Activated CD4-positive, alpha-beta memory T cell treated with anti-CD3 and anti-CD28 coated beads, Interleukin-2, amount 10 ng/mL, durations not matched to agents 7 days and 5 days (primary cell): ENCODE results near the gene CFAP99. TPM values are rescaled to one million over a fixed set of nuclear protein-coding genes. Genes with fewer than 3 reads are reported as not detected.

Experiments
- CTCF ChIA-PET: fragments of 350-600 bp; sonication (Branson Sonifier 250); formaldehyde crosslinking; loops from one replicate; lab custom pipeline; 2021; ENCODE audit warnings: antibody characterized with exemption, inconsistent platforms; lab: Charles Lee
- POLR2A ChIA-PET: fragments of 350-600 bp; sonication (Branson Sonifier 250); formaldehyde crosslinking; loops from one replicate; lab custom pipeline; 2021; ENCODE audit warnings: antibody characterized with exemption; lab: Charles Lee
- DNase-seq: peaks from one replicate; pipeline ENCODE4 v3.0.0-alpha.2; 2020
- H3K27ac Mint-ChIP-seq: one replicate; pipeline ENCODE4 v1.8.0; 2021; ENCODE audit warnings: mild to moderate bottlenecking, mixed read lengths
- H3K27me3 Mint-ChIP-seq: one replicate; pipeline ENCODE4 v1.8.0; 2021; ENCODE audit warnings: mixed read lengths
- H3K36me3 Mint-ChIP-seq: one replicate; pipeline ENCODE4 v1.8.0; 2021; ENCODE audit warnings: low read depth, mixed read lengths
- H3K4me1 Mint-ChIP-seq: one replicate; pipeline ENCODE4 v1.8.0; 2021; ENCODE audit warnings: mixed read lengths
- H3K4me3 Mint-ChIP-seq: one replicate; pipeline ENCODE4 v1.8.0; 2021; ENCODE audit warnings: mild to moderate bottlenecking, mixed read lengths
- H3K9me3 Mint-ChIP-seq: one replicate; pipeline ENCODE4 v1.8.0; 2021; ENCODE audit warnings: mixed read lengths
- total RNA-seq, 2 experiments: library from RNA; stranded (reverse); gene quantifications; one replicate each; pipeline ENCODE4 v1.2.3, GENCODE V29; 2021

The CFAP99 gene
- total RNA-seq, 2 experiments from 2014 or later, result 0.08 TPM

DNA sequence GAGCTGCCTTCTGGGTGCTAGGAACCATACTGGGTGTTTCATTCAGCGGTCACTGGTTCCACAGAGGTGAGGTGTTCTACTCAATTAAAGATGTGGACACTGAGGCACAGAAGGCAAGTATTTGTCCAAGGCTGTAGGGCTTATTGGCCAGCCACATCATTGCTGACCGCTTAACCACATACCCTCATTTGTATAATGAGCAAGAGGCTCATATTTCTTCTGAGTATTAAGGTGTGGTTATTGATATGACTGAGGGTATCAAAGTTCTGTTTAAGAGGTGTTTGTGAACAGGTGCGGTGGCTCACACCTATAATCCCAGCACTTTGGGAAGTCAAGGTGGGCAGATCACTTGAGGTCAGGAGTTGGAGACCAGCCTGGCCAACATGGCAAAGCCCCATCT is 64.5 kb downstream of the CFAP99 start:
- peaks cover 94% of the 10 kb centered on the region for H3K4me1 Mint-ChIP-seq
- POLR2A ChIA-PET, result interaction anchor here (0.6 to 8.3 kb wide), 6 partner anchors 9 to 452 kb away, joined by 3 to 155 read pairs (median 3); partner anchors contain the start of genes MXD4 and RNF4
- no peaks in the 10 kb centered on the region for H3K9me3 Mint-ChIP-seq
- peaks cover 46% of the 10 kb centered on the region for H3K36me3 Mint-ChIP-seq
- CTCF ChIA-PET, result interaction anchor here (5.1 kb wide), 1 partner anchor 14 kb away, joined by 36 read pairs; the partner anchor contains the start of gene RNF4
- H3K27ac Mint-ChIP-seq, result peak overlapping the region; percentile 38
- no peaks in the 10 kb centered on the region for H3K27me3 Mint-ChIP-seq
- no peak for DNase-seq
- no peak overlapping the region for H3K4me3 Mint-ChIP-seq

DNA sequence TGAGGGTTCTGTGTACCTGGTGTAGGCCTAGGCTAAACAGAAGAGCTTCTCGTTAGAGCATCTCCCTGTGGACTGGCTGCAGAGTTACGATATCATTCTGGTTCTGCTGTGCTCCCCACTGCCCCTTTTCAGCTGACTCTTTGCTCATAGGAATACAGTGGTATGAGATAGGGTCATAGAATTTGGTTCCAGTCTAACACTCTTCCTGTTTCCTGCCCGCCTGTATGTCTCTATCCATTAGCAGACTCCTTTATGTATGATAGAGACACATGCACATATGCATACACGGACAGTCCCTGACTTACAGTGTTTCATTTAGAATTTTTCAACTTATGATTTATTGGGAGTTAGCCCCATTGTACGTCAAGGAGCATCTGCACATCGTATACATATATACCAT is 65.4 kb downstream of the CFAP99 start:
- DNase-seq, result no peak
- CTCF ChIA-PET, result interaction anchor here (1.7 to 5.1 kb wide), 2 partner anchors 15 to 264 kb away, joined by 6 to 36 read pairs; partner anchors contain the start of gene RNF4
- peaks cover 89% of the 10 kb centered on the region for H3K4me1 Mint-ChIP-seq
- no peak overlapping the region for H3K4me3 Mint-ChIP-seq
- peaks cover 37% of the 10 kb centered on the region for H3K36me3 Mint-ChIP-seq
- H3K9me3 Mint-ChIP-seq, result no peaks in the 10 kb centered on the region
- no peaks in the 10 kb centered on the region for H3K27me3 Mint-ChIP-seq
- peak overlapping the region; percentile 79 for H3K27ac Mint-ChIP-seq
- POLR2A ChIA-PET, result interaction anchor here (1.6 to 8.3 kb wide), 3 partner anchors 10 to 222 kb away, joined by 4 to 155 read pairs (median 9); partner anchors contain the start of genes MXD4 and RNF4

DNA sequence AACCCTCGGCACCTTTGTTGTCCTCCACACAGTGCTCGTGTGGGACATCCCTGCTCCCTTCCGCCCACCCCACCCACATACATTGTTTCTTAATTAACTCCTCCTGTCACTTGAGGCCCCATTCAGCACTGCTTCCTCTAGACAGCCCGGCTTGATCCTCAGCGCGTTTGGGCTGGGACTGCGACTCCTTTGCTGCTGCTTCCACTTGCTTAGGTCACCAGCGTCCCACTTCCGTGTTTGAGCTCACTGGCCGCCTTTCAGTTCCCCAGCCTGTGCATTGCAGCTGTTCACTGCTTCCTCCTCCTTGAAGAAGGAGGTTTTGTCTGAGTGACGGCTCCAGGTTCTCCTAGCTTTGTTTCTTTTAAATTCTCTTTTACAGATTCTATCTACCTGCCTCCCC is 66.2 kb downstream of the CFAP99 start:
- POLR2A ChIA-PET, result interaction anchor here (0.8 to 8.3 kb wide), 11 partner anchors 10 to 328 kb away, joined by 3 to 155 read pairs (median 4); partner anchors contain the start of genes CFAP99, FAM193A, HAUS3 and MXD4
- Mint-ChIP-seq H3K27me3 (no peaks in the 10 kb centered on the region), H3K27ac (peak overlapping the region; percentile 79), H3K4me3 (peak overlapping the region; percentile 44), H3K4me1 (peaks cover 90% of the 10 kb centered on the region), H3K36me3 (peaks cover 34% of the 10 kb centered on the region), H3K9me3 (no peaks in the 10 kb centered on the region)
- peak; percentile 81 for DNase-seq
- CTCF ChIA-PET, result interaction anchor here (1.0 to 5.1 kb wide), 3 partner anchors 16 to 265 kb away, joined by 4 to 36 read pairs (median 6); partner anchors contain the start of gene RNF4

DNA sequence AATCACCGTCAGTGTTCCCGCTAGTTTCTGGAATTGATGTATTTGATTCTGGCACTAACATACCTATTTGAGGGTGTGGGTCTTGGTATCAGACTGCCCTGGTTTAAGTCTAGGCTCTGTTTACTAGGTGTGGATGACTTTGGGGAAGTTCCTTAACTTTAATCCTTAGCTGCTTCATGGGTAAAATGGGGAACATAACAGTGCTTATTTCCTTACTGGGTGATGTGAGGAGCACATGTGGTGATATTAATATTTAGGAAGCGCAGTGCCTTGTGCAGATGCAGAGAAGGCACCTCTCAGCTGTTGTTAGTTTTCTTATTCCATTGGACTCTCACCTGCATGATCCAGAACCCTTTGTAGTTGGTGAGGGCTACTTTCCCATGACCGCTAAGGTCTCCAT is 67.2 kb downstream of the CFAP99 start:
- Mint-ChIP-seq H3K27ac (peak overlapping the region; percentile 79), H3K36me3 (peaks cover 40% of the 10 kb centered on the region), H3K27me3 (no peaks in the 10 kb centered on the region), H3K4me3 (no peak overlapping the region), H3K4me1 (peaks cover 87% of the 10 kb centered on the region), H3K9me3 (no peaks in the 10 kb centered on the region)
- no peak for DNase-seq
- POLR2A ChIA-PET, result interaction anchor here (1.1 to 8.3 kb wide), 6 partner anchors 9 to 327 kb away, joined by 3 to 155 read pairs (median 5); partner anchors contain the start of gene RNF4
- CTCF ChIA-PET, result no interaction called here

DNA sequence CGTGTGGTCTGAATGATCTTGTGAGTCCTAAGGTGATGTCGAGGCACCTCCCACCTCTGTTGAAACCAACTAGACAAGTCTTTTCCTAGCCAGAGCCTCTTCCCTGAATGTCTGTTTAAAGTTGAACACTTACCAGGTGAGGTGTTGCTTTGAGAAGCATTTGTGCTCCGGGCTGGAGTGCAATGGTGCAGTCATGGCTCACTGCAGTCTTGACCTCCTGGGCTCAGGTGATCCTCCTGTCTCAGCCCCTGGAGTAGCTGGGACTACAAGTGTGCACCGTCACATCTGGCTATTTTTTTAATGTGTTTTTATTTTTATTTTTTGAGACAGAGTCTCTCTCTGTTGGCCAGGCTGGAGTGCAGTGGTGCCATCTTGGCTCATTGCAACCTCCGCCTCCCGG is 68.2 kb downstream of the CFAP99 start:
- Mint-ChIP-seq H3K27me3 (no peaks in the 10 kb centered on the region), H3K4me3 (no peak overlapping the region), H3K4me1 (peaks cover 77% of the 10 kb centered on the region), H3K9me3 (no peaks in the 10 kb centered on the region), H3K27ac (no peak overlapping the region), H3K36me3 (peaks cover 43% of the 10 kb centered on the region)
- DNase-seq, result no peak
- POLR2A ChIA-PET, result interaction anchor here (8.3 kb wide), 1 partner anchor 16 kb away, joined by 155 read pairs; the partner anchor contains the start of gene RNF4
- CTCF ChIA-PET, result interaction anchor here (0.5 kb wide), 1 partner anchor 35 kb away, joined by 3 read pairs; no protein-coding TSS in a partner anchor

DNA sequence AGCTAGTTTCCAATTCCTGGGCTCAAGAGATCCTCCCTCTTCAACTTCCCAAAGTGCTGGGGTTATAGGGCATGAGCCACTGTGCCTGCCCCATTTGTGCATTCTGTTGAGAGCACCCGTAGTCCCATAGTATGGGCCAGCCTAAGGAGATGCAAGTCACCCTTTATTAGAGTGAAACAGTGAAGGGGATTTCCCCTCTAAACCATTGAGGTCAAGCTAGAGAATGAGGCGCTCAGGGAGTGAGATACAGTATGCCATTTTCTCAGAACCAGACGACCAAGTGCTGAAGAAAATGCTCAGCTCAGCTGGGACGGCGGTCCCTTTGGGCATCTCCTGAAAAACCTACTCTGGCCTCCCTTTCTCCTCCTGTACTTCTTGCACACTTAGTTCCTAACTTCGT is 68.9 kb downstream of the CFAP99 start:
- Mint-ChIP-seq H3K27me3 (no peaks in the 10 kb centered on the region), H3K27ac (peak overlapping the region; percentile 3), H3K36me3 (peaks cover 48% of the 10 kb centered on the region), H3K4me3 (no peak overlapping the region), H3K4me1 (peaks cover 71% of the 10 kb centered on the region), H3K9me3 (no peaks in the 10 kb centered on the region)
- DNase-seq, result no peak
- ChIA-PET POLR2A (interaction anchor here (0.8 to 8.3 kb wide), 3 partner anchors 10 to 74 kb away, joined by 3 to 155 read pairs (median 3); partner anchors contain the start of gene RNF4), CTCF (interaction anchor here (0.5 kb wide), 1 partner anchor 35 kb away, joined by 3 read pairs; no protein-coding TSS in a partner anchor)

DNA sequence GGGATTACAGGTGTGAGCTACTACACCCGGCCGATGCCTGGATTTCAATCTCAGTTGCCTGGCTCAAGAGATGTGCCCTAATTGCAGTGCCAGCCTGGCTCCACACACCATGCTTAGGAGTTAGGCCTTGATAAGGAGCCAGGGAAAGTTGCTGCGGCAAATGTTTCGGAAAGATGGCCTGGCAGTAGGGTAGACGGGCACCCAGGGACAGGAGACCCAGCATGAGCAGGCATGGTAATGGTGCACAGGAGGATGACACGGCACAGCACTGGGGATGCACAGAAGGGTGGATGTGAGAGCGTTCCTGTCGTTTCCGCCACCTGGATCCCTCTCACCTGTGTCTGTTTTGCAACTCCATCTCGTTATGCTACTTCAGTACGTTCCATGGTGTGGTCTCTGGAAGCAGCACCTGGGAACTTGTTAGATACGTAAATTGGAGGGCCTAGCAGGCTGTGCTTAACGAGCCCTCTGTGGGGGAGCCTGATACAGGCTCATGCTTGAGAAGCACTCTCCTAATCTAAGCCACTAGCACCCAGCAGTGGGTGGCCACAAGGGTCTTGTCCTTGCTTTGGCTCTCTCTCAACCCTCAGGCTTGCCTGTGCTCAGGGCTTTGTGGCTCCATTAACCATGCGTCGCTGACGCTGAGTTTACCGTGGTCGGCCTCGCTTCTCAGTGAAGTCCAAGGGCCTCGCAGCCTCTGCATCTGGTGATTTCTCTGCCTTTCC is 70.5 kb downstream of the CFAP99 start:
- Mint-ChIP-seq H3K27ac (no peak overlapping the region), H3K9me3 (no peaks in the 10 kb centered on the region), H3K36me3 (peaks cover 62% of the 10 kb centered on the region), H3K4me1 (peaks cover 60% of the 10 kb centered on the region), H3K27me3 (no peaks in the 10 kb centered on the region), H3K4me3 (no peak overlapping the region)
- ChIA-PET POLR2A (interaction anchor here (1.3 to 6.6 kb wide), 2 partner anchors 14 to 20 kb away, joined by 3 to 33 read pairs; partner anchors contain the start of gene RNF4), CTCF (no interaction called here)
- DNase-seq, result no peak

DNA sequence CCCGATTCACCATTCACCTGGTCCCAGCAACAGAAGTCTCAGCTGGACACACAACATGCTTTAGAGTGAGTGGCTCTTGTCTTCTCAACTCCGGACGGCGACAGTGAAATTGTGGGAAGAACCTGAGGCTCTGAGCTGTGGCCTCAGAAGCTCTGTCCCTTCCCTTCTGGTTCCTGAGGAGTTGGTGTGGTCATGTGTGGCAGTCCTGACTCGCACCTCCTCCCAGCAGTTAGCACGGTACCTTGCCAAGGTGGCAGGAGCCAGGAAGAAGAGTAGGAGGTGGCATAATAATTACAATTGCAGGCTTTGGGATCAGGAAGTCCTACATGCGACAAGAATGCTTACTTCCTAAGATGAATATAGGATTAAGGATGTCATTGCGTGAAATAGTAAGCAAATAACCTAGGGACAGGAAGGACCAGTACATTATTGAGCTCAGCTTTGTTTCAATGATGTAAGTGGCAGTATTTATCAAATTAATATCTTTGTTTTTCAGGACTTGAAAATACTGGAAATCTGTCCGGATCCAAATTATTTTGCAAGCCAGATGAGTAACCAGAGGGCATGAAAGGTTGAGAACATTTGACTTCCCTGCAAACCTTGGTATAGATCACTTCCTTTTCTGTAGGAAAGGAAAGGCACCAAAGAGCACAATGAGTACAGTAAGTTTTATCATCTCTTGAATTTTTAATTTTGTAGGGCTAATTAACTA is 71.2 kb downstream of the CFAP99 start:
- Mint-ChIP-seq H3K27me3 (no peaks in the 10 kb centered on the region), H3K4me1 (peaks cover 53% of the 10 kb centered on the region), H3K4me3 (no peak overlapping the region), H3K9me3 (no peaks in the 10 kb centered on the region), H3K27ac (no peak overlapping the region), H3K36me3 (peaks cover 61% of the 10 kb centered on the region)
- DNase-seq, result no peak
- POLR2A ChIA-PET, result interaction anchor here (1.3 to 6.6 kb wide), 2 partner anchors 13 to 21 kb away, joined by 3 to 33 read pairs; partner anchors contain the start of gene RNF4
- CTCF ChIA-PET, result no interaction called here

DNA sequence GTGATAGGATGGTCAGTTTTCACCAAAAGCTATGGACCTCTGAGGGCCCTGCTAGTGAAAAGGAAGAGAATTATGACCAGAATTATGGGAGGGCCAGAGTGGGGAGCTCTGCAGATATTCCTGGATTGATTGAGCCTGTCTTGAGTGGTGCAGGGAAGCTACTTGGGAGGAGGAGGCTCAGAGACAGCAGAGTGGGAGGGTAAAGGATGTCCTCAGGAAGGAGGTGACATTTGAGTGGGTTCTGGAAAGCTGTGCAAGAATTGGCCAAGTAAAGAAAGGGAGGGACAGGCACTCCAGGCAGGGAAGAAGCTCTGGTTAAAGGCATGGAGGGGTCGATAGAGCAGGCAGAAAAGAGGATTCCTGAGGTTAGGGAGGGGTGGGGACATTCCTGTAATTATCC is 74.2 kb downstream of the CFAP99 start:
- no peak overlapping the region for H3K27ac Mint-ChIP-seq
- DNase-seq, result no peak
- peaks cover 23% of the 10 kb centered on the region for H3K4me1 Mint-ChIP-seq
- no peaks in the 10 kb centered on the region for H3K27me3 Mint-ChIP-seq
- CTCF ChIA-PET, result no interaction called here
- H3K4me3 Mint-ChIP-seq, result no peak overlapping the region
- H3K36me3 Mint-ChIP-seq, result peaks cover 68% of the 10 kb centered on the region
- H3K9me3 Mint-ChIP-seq, result no peaks in the 10 kb centered on the region
- POLR2A ChIA-PET, result interaction anchor here (0.7 to 6.6 kb wide), 4 partner anchors 10 to 24 kb away, joined by 3 to 33 read pairs (median 6); partner anchors contain the start of gene RNF4

DNA sequence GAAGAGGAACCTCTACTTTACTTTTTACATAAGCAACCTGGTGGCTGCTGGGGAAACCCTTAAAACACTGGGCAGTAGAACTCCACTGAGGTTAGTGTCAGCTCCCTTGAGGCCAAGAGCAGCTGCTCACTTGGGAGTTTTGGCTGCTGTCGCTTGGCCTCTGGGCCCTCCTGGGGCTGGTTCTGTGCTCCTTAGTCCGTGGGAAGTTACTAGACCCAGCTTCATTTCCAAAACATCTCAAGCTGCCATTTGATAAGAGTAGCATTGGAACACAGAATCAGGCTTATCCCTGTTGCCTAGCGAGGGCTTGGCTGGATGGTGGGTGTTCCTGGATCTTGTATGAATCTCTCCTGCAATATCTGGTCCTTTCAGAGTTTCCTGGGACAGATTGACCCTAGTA is 76.2 kb downstream of the CFAP99 start:
- Mint-ChIP-seq H3K36me3 (peaks cover 76% of the 10 kb centered on the region), H3K4me3 (no peak overlapping the region), H3K4me1 (peaks cover 8% of the 10 kb centered on the region), H3K27ac (no peak overlapping the region), H3K27me3 (no peaks in the 10 kb centered on the region), H3K9me3 (no peaks in the 10 kb centered on the region)
- CTCF ChIA-PET, result no interaction called here
- POLR2A ChIA-PET, result interaction anchor here (2.0 to 6.6 kb wide), 3 partner anchors 10 to 42 kb away, joined by 5 to 33 read pairs (median 9); partner anchors contain the start of gene RNF4
- no peak for DNase-seq

DNA sequence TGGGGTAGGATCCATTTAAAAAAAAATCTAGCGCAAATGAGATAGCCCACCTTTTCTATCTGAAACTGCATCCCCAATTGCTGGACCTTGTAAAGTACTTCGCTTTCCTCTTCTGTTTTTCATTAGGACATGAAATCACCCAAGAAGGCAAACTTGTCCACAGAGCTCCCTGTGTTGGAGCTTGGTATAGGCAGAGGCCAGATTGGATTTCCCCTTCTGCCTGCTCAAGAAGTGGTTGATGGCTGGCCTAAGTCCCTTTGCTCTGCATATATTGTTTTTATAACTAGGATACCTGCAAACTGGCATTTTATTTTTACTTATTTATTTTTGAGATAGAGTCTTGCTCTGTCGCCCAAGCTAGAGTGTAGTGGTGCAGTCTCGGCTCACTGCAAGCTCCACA is 78.6 kb downstream of the CFAP99 start:
- peaks cover 79% of the 10 kb centered on the region for H3K36me3 Mint-ChIP-seq
- H3K4me1 Mint-ChIP-seq, result peaks cover 6% of the 10 kb centered on the region
- H3K9me3 Mint-ChIP-seq, result no peaks in the 10 kb centered on the region
- POLR2A ChIA-PET, result interaction anchor here (0.7 to 1.5 kb wide), 3 partner anchors 9 to 39 kb away, joined by 3 to 5 read pairs (median 3); no protein-coding TSS in a partner anchor
- no peak for DNase-seq
- H3K4me3 Mint-ChIP-seq, result no peak overlapping the region
- CTCF ChIA-PET, result no interaction called here
- H3K27ac Mint-ChIP-seq, result no peak overlapping the region
- H3K27me3 Mint-ChIP-seq, result no peaks in the 10 kb centered on the region

DNA sequence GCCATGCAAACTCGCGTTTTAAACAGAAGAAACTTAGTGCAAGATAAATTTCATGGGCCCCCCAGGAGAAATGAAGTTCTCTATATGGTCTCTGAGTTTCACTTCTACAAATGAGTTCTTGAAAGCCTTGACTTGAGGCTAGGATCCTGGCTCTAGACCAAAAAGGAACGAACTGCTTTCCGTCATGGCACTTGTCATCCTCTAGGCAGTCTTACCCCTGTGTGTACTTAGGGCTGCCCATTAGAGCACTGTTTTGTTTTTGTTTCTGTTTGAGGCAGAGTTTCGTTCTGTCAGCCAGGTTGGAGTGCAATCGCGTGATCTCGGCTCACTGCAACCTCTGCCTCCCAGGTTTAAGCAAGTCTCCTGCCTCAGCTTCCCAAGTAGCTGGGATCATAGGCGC is 79.2 kb downstream of the CFAP99 start:
- no peak for DNase-seq
- H3K36me3 Mint-ChIP-seq, result peaks cover 74% of the 10 kb centered on the region
- no peaks in the 10 kb centered on the region for H3K9me3 Mint-ChIP-seq
- H3K27me3 Mint-ChIP-seq, result no peaks in the 10 kb centered on the region
- no peak overlapping the region for H3K27ac Mint-ChIP-seq
- ChIA-PET CTCF (no interaction called here), POLR2A (interaction anchor here (0.7 to 1.5 kb wide), 3 partner anchors 10 to 38 kb away, joined by 3 to 5 read pairs (median 3); no protein-coding TSS in a partner anchor)
- no peak overlapping the region for H3K4me3 Mint-ChIP-seq
- peaks cover 6% of the 10 kb centered on the region for H3K4me1 Mint-ChIP-seq
